ENCODE data around the gene GRHL3. TPM values are rescaled to one million over a fixed set of nuclear protein-coding genes. Genes with fewer than 3 reads are reported as not detected.

GRHL3 gene
- total RNA-seq, 2 donors from 2014 or later: 8.1 to 8.4 TPM

- H3K4me1 ChIP-seq (replicated peaks): peaks cover 6% of the 10 kb centered on the region
- H3K9me3 ChIP-seq: no peaks in the 10 kb centered on the region
- H3K4me3 ChIP-seq: no peak overlapping the region
- DNase-seq (ENCODE audit: low spot score): no peak
- intact Hi-C loops (cut with DNase I): no loop called here
- H3K36me3 ChIP-seq: no peaks in the 10 kb centered on the region
- WGBS: 92% methylated on average over 8 of the region's 8 CpGs
- H3K27ac ChIP-seq: no peak overlapping the region
- TF ChIP-seq POLR2A (IDR thresholded peaks at IDR 0.05) (no peak), POLR2AphosphoS5 (IDR thresholded peaks at IDR 0.05) (no peak)
- TF ChIP-seq, protein P1, sequence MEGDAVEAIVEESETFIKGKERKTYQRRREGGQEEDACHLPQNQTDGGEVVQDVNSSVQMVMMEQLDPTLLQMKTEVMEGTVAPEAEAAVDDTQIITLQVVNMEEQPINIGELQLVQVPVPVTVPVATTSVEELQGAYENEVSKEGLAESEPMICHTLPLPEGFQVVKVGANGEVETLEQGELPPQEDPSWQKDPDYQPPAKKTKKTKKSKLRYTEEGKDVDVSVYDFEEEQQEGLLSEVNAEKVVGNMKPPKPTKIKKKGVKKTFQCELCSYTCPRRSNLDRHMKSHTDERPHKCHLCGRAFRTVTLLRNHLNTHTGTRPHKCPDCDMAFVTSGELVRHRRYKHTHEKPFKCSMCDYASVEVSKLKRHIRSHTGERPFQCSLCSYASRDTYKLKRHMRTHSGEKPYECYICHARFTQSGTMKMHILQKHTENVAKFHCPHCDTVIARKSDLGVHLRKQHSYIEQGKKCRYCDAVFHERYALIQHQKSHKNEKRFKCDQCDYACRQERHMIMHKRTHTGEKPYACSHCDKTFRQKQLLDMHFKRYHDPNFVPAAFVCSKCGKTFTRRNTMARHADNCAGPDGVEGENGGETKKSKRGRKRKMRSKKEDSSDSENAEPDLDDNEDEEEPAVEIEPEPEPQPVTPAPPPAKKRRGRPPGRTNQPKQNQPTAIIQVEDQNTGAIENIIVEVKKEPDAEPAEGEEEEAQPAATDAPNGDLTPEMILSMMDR (IDR thresholded peaks at IDR 0.05): no peak
- no peaks in the 10 kb centered on the region for H3K27me3 ChIP-seq (replicated peaks; ENCODE audit: insufficient read depth)
These were observed 20.6 kb upstream of the GRHL3 start for GRCh38 chr1:24298606-24299005.

GRCh38 chr1:24299901-24300300 is 19.3 kb upstream of the GRHL3 start:
- Histone ChIP-seq H3K9me3 (no peaks in the 10 kb centered on the region), H3K4me3 (no peak overlapping the region), H3K27me3 (replicated peaks; ENCODE audit: insufficient read depth) (no peaks in the 10 kb centered on the region), H3K4me1 (replicated peaks) (peaks cover 6% of the 10 kb centered on the region), H3K36me3 (no peaks in the 10 kb centered on the region), H3K27ac (no peak overlapping the region)
- 75% methylated on average over 6 of the region's 6 CpGs for WGBS
- TF ChIP-seq POLR2A (IDR thresholded peaks at IDR 0.05) (no peak), POLR2AphosphoS5 (IDR thresholded peaks at IDR 0.05) (no peak)
- TF ChIP-seq, protein P1 (IDR thresholded peaks at IDR 0.05): no peak
- intact Hi-C loops (cut with DNase I): no loop called here
- DNase-seq (ENCODE audit: low spot score): no peak

DNA sequence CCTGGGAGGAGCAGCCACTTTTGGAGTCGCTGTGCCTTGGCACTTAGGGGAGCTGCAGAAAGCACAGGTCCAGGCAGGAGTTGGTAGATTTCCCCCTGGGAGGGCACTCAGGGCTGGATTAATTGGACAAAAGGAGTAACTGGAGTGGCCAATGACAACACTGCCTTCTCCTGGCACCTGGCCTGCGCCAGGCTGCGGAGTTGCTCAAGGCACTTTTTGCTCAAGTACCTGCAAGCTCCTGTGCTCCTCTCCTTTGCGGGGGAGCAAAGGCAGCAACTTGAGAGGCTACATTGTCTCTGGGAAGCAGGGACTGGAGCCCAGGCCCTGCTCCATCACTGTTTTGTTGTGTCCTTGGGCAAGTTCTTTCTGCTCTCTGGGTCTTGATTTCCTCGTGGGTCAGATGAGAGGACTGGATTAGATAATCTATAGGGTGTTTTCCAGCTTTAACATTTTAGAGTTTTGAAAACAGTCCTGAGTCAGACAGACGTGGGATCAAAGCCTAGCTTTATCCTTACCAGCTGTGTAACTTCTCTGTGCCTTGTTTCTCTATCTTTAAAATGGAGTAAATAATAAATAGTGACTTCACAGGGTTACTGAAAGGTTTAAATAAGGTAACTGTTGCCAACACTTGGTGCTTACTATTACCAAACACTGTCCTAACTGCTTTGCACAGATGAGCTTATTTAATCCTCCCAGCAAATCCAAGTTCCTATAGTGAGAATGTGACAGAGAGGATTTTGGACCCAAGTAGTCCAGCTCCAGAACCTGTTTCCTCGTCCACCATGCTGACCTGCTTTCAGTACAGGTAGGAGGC is 18.0 kb upstream of the GRHL3 start:
- TF ChIP-seq, protein P1 (IDR thresholded peaks at IDR 0.05): no peak
- TF ChIP-seq POLR2A (IDR thresholded peaks at IDR 0.05) (no peak), POLR2AphosphoS5 (IDR thresholded peaks at IDR 0.05) (no peak)
- Histone ChIP-seq H3K4me1 (replicated peaks) (no peaks in the 10 kb centered on the region), H3K36me3 (no peaks in the 10 kb centered on the region), H3K27me3 (replicated peaks; ENCODE audit: insufficient read depth) (no peaks in the 10 kb centered on the region), H3K27ac (no peak overlapping the region), H3K4me3 (no peak overlapping the region), H3K9me3 (no peaks in the 10 kb centered on the region)
- intact Hi-C loops (cut with DNase I): no loop called here
- peak; percentile 42 for DNase-seq (ENCODE audit: low spot score)
- 45% methylated on average over 7 of the region's 7 CpGs for WGBS

- intact Hi-C loops (cut with DNase I): no loop called here
These were observed 17.4 kb upstream of the GRHL3 start for GRCh38 chr1:24301785-24302175.

More at GRCh38 chr1:24301785-24302175, 17.4 kb upstream of the GRHL3 start:
- Histone ChIP-seq H3K27me3 (replicated peaks; ENCODE audit: insufficient read depth) (no peaks in the 10 kb centered on the region), H3K27ac (no peak overlapping the region), H3K9me3 (no peaks in the 10 kb centered on the region), H3K36me3 (no peaks in the 10 kb centered on the region), H3K4me1 (replicated peaks) (no peaks in the 10 kb centered on the region), H3K4me3 (no peak overlapping the region)
- WGBS: 20% methylated on average over 4 of the region's 4 CpGs
- no peak for DNase-seq (ENCODE audit: low spot score)
- TF ChIP-seq POLR2AphosphoS5 (IDR thresholded peaks at IDR 0.05): no peak
- no peak for TF ChIP-seq POLR2A (IDR thresholded peaks at IDR 0.05)
- TF ChIP-seq, protein P1 (IDR thresholded peaks at IDR 0.05): no peak

All from prostate gland (tissue), 2 donors.